ENCODE measurements around the gene SCTR.

SCTR gene

GRCh38 chr2:119442850-119443249 is 81.4 kb downstream of the SCTR start:
- no peak for DNase-seq (ENCODE audit: low spot score)

DNA sequence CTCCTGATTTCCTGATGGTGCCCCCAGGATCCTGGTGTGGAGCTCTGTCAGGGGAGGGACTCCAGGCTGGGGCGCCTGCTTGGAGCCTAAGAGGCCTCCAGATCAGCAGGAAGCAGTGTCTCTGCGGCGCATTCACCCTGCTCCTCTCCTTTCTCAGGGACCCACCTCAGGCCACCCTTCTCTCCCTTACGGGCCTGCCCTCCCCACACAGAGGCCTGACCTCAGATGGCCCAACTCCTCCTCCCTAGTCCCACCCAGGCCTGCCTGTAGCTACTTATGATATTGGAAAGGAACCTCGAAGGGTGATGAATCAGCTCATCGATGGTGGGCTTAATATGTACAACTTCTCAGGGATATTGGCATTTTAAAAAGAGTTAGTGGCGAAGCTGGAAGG is 82.1 kb downstream of the SCTR start:
- DNase-seq (ENCODE audit: low spot score): no peak

DNA sequence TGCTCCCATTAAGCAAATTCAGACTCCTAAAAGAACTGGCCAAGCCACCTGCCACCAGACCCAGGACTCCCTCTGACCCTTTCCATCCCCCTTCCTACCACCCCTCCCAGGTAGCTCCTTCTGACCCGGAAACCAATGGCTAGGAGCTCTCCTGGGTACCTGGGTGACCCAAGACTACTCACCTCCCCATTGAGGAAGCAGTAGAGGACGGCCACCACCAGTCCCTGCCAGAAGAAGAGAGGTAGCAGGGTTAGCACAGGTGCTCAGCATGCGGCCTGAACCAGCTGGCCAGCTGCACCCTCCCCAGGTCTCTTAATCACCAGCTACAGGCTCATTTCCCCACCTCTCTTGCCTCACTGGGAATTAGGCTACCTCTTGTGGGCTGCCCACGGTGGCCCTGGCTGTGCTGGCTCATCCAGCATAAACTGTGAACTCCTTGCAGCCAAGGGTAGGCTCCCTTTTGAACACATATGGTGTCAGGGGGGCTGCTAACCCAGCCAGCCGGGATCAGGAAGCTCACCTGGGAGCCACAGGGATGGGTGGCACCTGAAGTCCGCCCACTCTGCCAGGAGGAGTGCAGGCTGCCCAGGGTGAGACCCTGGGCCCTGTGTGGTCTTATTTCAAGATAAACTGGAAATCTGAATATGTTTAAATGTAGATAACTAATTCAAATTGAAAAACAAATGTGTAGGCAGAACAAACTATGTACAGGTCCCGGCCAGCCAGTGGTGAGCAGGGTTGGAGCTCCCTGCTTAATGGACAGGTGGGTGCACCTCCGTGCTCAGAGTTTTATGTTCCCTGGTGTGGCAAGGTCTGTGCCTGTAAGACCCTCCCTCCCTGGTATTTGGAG is 82.7 kb downstream of the SCTR start:
- no peak for DNase-seq (ENCODE audit: low spot score)

DNA sequence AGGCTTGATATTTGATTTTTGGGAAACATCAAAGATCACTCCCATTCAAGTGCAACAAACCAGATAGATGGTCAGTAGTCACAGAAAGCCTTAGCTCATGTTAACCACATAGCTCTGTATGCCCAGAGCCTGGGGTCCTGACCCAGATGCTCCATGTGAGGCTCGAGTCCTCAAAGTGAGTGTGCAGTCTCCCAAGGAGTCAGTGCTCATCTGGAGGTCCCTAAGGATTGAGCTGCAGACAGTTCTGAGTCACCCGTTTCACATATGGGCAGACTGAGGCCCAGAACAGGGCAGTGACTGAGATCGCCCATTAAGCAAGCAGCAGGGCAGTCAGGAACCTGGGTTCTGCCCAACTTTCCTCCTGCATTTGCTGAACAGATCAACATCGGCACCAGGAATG is 83.4 kb downstream of the SCTR start:
- DNase-seq (ENCODE audit: low spot score): no peak

GRCh38 chr2:119440501-119440870 is 83.8 kb downstream of the SCTR start:
- DNase-seq (ENCODE audit: low spot score): no peak

GRCh38 chr2:119439574-119440500 is 84.4 kb downstream of the SCTR start:
- no peak for DNase-seq (ENCODE audit: low spot score)

DNA sequence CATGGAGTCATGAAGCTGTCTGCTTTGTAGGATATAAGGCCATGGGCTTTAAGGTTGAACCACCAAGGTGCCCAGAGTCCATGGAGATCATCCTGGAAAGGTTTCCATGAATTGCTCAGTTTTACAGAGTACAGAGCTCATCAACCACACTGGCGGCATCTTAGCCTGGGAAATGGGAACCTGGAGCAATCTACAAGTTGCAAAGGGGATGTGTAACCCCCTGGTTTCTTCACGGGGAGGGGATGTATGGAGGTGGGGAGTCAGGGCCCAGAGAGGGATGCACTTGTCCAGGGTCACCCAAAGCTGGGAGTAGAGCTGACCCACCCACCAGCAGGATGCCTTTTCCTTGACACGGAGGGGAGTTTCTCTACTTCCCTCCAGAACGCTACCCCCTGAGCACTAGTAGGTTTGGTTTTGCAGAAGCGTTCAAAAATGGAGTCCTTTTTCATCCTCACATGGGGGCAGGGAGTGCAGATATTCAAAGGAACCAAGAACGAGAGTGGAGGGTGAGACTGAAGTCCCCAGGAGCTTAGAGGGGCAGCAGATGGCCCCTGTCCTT is 85.5 kb downstream of the SCTR start:
- DNase-seq (ENCODE audit: low spot score): no peak

DNA sequence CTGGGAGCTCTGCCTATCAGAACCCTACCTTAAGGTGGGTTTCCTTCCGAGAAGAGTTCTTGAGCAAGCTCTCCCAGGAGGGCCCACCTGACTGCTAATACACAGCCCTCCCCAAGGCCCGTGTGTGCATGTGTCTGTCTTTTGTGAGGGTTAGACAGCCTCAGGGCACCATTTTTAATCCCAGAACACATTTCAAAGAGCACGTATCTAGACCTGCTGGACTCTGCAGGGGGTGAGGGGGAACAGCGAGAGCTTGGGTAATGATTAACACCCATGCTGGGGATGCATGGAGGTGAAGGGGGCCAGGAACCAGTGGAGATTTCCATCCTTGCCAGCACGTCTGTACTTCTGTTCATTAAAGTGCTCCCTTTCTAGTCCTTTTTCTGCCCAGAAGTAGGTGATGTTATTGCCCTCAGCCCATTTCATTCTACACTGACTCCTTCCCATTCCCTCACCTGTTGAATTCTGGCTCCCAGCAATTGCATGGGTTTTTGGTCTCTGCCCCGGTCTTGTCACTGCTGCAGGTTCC is 86.1 kb downstream of the SCTR start:
- DNase-seq (ENCODE audit: low spot score): no peak

- DNase-seq (ENCODE audit: low spot score): no peak
Observed at GRCh38 chr2:119436993-119437772, 87.1 kb downstream of the SCTR start.

DNA sequence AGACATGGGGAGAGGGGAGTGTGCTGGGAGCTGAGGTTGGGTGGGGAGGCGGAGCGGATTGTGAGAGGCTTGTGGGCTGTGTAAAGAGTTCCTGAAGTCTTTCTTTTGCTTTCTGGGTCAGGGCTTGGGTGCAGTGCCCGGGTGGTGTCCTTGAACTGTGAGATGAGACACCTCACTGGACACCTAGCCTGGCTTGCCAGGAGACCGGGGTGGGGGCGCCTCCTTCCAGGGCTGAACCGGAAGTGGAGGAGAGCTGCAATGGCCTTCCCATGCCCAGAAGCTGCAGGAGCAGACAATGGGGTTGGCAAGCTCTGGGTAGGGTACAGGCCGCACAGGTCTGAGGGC is 88.4 kb downstream of the SCTR start:
- no peak for DNase-seq (ENCODE audit: low spot score)

DNA sequence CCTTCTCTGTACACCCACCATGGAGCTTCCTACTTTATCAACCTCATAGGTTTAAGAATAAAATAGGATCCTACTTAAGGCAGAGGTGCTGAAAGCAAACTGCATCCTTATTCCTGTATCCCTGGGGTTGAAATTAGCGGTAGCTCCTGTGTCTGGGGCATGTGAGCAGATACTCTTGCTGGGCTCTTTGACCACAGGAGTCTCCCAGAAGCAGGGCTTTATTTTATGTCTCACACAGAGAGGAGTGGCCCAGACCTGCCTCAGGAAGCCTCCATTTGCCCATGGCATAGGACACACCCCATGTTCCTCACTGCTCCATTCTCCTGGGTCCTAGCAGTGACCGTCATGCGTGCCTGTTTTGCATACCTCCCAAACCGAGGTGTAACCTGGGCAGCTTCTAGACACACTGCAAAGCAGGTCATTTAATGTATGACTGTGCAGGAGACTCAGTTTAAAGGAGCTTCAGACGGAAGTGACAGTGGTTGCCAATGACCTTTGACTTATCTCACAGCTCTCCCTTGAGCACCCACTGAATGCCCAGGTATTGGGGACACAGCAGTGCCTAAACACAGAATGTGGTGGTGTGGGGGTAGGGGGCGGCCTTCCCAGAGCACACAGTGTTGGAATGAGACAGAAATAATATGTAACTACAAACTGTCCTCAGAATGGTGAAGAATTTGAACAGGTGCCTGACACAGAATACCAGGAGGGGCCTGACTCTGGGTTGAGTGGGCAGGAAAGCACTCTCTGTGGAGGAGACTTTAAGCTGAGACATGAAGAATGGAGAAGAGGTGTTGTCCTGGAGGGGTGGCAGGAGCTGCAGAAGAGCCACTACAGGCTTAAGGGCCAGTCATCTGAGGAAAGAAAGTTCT is 89.0 kb downstream of the SCTR start:
- no peak for DNase-seq (ENCODE audit: low spot score)

DNA sequence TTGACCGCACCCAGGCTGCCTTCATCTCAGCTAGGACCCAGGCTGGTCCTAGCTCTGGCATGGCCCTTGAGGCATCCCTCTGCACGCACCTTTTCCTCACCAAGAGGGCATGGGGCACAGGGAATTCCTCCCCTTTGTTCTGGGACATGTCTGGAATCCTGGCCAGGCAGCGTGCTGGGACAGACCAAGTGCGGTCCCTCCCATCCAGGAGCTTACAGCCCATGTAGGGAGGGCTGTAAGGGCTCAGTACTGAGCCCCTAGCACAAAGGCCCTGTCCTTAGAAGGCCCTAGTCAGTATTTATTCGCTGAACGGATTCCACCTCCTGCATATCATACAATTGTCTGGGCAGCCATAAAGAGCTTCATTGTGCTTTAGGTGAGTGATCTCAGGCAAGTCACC is 89.6 kb downstream of the SCTR start:
- no peak for DNase-seq (ENCODE audit: low spot score)

GRCh38 chr2:119433636-119434327 is 90.5 kb downstream of the SCTR start:
- no peak for DNase-seq (ENCODE audit: low spot score)

DNA sequence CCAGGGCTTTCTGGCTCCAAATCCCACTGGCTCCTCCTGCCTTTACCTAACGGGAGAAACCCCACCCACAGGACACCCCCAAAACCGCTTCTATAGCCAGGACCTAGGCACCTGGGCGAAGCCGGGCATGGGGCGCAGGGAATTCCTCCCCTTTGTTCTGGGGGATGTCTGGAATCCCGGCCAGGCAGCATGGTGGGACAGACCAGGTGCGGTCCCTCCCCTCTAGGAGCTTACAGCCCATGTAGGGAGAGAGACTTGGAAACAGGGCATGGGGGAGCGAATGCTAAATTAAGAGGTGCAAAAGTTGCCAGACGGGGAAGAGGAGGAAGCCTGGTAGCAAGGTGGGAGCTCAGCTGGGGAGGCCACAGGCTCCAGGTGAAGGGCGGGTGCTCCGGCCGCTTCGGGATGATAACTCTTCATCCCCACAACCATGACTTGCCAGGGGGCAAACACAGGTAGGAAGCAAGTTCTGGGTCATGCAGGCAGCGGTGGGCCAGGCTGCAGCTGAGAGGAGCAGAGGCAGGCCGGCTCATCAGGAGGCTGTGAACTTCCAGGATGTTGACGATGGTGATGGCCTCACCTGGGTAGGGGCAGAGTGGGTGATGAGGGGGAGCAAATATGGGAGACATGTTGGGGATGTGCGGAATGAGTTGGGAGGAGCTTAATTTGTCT is 91.3 kb downstream of the SCTR start:
- no peak for DNase-seq (ENCODE audit: low spot score)

GRCh38 chr2:119431976-119432850 is 92.1 kb downstream of the SCTR start:
- peak; percentile 25 for DNase-seq (ENCODE audit: low spot score)

DNA sequence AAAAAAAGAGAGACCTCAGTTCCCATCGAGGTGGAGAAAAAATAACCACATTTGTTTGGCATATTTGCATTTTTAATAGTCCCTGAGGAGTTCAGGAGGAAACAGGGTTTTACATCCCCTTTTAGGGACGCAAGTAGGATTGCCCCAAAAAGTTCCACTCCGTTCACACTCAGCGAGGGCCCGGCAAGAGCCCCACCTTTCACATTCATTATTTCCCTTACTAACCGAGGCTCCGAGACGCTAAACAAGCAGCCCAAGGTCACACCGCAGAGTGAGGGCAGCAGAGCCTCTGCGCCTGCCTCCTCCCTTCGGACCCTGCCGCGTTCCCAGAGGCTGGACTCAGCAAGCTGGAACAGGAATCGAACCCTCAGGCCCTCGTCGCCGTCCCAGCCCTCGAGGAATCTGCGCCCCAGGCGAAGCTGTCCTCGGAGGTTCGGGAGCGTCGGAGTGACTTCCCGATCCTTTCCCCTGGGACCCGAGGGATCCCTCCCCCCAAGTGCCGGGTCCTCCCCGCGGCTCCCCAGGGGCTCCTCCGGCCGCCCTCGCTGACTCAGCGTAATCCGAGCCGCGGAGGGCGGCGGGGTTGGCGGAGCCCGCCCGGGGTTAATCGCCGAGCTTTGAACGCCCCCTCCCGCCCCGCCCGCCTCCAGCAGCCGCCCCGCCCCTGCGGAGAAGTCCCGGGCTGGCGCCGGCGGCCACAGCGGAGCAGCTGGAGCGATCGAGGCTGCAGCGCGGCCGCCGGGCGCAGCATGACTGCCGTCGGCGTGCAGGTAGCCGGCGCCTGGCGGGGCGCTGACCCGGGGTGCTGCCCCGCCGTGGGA is 92.9 kb downstream of the SCTR start, which contains the start of gene TMEM37:
Gene TMEM37 (plus strand): TSS at position 700 of the 821 bp plus-strand sequence. CDS start 50 bp downstream, at position 750.
- DNase-seq (ENCODE audit: low spot score): peak; percentile 15

DNA sequence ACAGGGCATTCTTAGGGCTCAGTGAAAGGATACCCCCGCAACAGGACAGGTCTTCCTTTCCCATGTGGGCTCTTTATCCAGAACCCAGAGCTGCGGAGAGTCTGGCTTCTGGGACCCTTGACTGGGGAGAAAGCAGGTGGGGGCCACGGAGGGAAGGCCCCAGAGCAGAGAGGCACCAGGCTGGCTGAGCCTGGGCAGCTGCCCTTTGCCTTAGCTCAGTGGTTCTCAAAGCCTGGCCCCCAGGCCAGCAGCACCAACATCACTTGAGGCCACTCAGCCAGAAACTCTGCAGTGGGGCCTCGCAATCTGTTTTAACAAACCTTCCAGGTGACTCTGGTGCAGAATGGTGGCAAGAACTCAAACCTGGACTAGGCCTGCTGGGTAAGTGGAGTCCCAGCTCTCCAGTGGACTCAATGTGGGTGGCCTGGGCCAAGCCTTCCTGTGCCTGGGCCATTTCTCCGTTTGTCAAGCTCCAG is 94.2 kb downstream of the SCTR start:
- no peak for DNase-seq (ENCODE audit: low spot score)

Measured in globus pallidus (tissue), 1 donor.